ENCODE measurements around the gene SLC8A1. TPM values are rescaled to one million over a fixed set of nuclear protein-coding genes. Genes with fewer than 3 reads are reported as not detected.

The SLC8A1 gene
- polyA plus RNA-seq, 4 donors: 67.4 to 72.0 (median 68.1) TPM

DNA sequence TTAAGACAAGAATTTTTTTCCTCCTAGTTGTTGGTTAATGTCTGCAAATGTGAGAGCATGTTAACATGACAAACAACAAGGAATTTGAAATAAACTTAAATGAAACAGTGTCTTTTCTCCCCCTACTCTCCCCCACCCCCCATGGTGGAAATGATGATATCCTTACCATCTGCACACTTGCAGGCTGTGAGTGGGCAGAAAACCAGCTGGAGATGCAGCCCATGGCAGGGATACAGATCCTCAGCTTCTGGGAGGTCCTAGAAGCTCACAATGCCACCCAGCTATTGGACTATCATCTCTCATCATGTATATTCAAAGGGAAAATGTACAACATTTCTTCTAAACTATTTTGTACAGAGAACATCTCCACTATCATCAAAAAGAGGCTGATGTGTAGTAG lies 196.8 kb downstream of the SLC8A1 start:
- DNase-seq (ENCODE audit: low read depth in 4 of 4, low spot score in 3 of 4): no peak

DNA sequence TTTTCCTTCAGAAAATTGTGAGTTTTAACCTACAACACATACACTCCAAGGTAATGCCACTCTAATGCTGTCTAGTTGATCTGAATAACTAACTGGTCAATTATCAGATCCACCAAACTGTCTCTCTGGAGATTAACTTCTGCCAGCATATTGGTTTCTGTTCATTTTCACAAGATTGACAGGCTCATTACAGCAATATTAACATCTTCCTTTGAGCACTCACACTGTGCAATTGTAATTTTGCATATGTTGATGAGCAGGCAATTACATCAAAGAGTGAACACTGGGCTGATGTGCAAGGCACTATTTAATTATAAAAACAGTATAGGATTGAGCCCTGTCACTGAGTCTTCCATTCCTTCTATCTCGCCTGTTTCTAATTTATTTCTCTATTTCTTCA lies 197.3 kb downstream of the SLC8A1 start:
- no peak for DNase-seq (ENCODE audit: low read depth in 4 of 4, low spot score in 3 of 4)

DNA sequence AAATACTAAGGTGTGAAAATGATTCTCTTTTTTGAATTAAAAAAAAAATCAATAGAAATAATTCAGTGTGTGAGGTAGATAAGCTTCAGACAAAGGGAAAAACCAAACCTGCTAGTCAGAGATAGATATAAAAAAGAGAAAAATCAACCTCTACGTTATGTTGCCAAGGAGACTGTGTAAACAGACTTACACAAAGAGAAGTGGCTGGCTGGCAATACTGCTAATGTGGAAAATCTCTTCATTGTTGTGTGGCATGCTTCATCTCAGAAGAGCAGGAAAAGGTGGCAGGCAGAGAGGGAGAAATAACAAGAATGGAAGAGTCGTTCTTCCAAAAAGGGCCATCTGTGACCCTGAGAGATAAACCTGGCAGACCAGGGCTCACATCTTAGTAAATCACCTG lies 200.8 kb downstream of the SLC8A1 start:
- no peak for DNase-seq (ENCODE audit: low read depth in 4 of 4, low spot score in 3 of 4)

DNA sequence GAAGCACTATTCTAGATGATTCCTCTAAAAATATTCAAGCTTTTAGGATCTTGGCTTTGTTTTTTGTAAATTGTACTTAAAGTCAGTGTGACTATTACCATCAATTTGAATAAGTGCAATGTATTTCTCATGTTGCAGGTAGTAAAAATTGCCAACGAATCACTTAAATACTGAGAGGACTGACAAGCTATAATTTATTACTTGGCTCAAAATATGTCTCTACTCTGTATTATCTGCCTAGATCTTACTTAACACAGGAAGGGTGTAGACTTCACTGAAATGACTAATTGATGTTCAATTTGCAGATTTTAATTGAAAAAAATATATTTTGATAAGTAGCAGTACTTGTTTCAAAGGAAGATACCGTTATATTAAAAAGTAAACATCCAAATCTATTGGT lies 202.3 kb downstream of the SLC8A1 start:
- DNase-seq (ENCODE audit: low read depth in 4 of 4, low spot score in 3 of 4): no peak

DNA sequence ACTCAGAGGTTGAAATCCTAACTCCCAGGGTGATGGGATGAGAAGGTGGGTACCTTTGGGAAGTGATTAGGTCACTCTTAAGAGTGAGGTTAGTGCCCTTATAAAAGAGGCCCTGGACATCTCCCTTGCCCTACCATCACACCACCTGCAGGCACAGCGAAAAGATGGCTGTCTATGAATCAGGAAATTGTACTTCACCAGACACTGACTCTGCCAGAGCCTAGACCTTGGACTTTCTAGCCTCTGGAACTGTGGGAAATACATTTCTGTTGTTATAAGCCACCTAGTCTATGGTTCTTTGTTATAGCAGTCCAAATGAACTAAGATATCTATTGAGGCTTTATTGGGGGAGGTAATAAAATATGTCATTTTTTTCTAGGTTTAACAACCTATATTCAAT lies 203.6 kb downstream of the SLC8A1 start:
- no peak for DNase-seq (ENCODE audit: low read depth in 4 of 4, low spot score in 3 of 4)

DNA sequence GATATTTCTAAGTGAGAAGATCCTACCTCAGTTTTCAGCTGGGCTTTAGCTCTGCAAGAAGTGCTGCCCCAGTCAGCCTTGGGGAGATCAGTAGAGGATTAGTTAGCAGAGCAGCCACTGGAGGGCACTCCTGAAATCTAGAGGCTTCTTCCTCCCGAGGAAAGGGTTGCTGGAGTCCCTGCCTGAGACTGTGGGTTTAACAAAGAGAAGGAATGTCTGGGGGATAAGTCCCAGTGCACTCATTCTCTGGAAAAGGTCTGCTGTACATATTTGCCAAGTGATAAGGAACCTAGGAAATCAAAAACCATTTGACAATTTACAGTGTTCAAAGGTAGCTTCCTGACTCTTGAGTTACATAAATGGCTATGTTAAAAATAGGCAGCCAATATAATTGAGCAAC lies 207.2 kb downstream of the SLC8A1 start:
- DNase-seq (ENCODE audit: low read depth in 4 of 4, low spot score in 3 of 4): no peak

DNA sequence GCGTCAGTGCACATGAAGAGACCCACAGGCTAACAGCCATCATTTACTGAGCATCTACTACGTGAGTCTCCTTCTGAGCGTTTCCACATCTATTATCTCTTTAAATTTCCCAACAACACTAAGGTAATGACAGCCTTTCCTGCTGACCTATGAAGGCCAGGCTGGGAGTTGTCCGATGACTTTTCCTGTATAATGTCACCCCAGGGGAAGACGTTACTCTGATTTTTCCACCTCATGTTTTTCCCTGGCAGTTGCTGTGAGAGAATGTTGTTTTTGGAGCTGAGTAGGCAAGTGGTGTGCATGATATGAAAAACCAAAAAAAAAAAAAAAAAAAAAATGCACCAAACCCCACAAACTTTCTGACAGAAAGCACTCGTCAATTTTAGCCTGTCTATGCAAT lies 207.6 kb downstream of the SLC8A1 start:
- DNase-seq (ENCODE audit: low read depth in 4 of 4, low spot score in 3 of 4): no peak

DNA sequence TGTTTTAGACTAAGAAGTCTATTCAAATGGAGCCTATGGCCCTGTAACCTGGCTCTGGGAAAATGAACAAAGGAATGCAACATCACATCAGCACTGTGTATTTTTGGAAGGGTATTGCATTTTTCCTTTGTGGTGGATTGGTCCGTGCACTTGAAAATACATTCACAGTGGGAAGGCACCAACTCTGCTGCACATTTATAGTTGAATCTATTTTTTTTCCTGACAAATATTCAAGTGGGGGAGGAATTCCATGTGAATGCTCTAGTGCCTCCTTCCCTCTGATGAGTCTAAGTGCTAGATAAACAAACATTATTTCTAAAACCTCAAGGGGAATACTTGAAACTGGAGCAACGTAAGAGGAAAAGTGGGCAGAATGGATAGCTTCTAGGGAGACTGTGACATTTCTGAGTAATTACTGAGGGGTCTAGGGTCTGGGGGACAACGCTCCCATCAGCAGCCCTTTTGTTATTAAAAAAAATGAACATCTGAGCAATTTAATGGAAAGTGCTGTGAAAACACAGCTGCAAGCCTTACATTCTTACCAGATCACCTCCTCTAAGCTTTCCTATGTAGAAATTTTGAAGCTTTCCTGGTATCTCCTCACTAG lies 208.2 kb downstream of the SLC8A1 start:
- DNase-seq (ENCODE audit: low read depth in 4 of 4, low spot score in 3 of 4): no peak

DNA sequence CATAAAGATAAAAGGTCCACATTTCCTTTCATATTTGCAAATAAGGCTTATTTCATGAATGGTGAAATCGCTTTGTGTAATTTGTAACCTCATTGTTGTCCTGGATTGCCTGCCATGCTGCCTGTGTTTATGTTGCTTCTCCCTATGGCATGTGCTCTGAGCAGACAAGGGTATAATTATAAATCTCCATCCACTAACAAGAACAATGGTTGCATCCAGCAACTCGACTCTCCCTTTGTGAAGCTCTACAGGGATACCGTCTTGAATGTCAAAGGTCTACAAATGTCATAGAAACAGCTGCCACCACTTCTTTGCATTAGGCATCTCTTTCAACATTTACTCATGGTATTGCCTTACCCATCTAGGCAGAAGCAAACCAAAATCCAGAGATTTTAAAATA lies 209.6 kb downstream of the SLC8A1 start:
- DNase-seq (ENCODE audit: low read depth in 4 of 4, low spot score in 3 of 4): no peak

DNA sequence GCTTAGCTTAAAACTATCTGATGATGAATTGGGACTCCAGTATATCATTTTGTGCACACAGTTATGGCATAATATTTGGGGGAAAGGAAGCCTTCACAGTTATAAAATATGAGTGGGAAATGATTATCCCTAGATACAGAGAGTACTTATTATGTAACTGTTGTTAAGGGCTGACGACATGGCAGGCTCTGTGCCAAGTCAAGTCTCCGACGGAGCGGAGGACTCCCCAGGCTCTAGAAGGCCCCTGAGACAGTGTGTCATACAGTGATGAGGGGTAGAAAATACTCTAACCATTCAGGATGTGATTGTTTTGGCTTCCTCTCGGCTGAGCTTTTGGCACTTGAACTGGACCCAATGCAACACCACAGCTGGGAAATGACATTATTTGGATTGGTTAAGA lies 211.8 kb downstream of the SLC8A1 start:
- DNase-seq (ENCODE audit: low read depth in 4 of 4, low spot score in 3 of 4): peak in 2 of 4 donors; percentile 38 to 51

DNA sequence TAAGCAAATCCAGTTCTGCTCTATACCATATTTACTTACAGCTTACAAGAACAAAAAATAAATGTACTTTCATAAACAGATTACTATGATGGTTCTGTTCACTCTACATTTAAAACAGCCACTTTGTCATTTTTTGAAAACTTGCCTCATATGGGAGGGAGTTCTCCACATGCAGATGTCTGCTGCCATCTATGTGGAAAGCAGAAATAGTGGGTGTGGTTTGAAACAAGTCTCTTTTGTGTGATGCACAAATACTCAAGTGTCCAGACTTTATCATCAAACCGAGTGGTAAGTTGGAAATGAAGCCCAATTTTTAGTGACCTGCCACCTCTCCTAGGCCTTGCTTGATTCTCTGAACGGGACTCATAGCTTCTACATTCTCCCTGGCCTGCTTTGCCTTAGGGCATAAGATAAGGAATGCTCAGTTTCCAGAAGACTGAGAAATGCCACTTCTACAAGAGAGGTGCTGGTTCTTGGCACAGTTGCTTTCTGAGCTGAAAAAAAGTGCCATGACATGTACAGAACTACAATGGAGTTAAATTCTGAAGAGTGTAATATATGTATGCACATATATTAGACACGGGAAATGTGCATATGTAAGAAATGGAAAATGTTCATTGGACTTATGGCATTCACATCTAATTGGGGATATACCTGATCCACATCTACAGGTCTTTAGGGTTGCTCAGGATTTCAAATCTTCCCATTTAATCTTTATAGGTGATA lies 221.0 kb downstream of the SLC8A1 start:
- DNase-seq (ENCODE audit: low read depth in 4 of 4, low spot score in 3 of 4): no peak

DNA sequence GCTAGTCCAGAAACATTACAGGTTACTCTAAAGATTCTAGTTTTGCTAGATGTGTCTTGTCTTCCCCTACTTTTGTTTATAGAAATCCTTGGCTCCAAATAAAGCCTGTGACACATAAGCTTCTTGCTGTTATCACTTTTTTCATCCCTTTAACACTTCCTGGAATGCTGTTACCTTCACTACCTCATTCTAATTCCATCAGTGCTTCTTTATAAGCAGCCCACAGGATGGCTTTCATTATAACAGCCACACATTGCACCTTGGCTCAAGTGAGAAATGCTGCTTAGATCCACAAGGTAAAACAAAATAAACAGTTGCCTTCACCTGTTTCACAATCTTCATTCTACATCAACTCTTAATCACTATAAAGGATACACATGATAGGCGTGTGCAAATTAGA lies 221.7 kb downstream of the SLC8A1 start:
- no peak for DNase-seq (ENCODE audit: low read depth in 4 of 4, low spot score in 3 of 4)

DNA sequence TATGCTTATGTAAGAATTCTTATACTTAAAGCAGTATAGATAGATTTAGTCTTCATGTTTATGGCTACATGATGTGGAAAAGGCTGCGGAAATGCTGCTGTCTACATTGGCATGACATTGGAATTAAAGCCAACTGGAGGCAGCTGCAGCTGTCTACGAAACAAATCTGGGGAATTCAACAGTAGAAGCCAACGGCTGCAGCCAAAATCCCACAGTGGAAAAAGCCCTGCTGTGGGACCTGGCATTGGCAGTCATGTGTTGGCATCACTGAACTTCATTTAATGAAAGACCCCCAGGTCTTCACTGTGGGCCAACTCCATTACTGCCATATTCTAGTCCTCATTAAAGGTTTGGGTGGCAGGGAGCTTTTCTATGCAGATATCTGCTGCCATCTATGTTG lies 223.6 kb downstream of the SLC8A1 start:
- no peak for DNase-seq (ENCODE audit: low read depth in 4 of 4, low spot score in 3 of 4)

DNA sequence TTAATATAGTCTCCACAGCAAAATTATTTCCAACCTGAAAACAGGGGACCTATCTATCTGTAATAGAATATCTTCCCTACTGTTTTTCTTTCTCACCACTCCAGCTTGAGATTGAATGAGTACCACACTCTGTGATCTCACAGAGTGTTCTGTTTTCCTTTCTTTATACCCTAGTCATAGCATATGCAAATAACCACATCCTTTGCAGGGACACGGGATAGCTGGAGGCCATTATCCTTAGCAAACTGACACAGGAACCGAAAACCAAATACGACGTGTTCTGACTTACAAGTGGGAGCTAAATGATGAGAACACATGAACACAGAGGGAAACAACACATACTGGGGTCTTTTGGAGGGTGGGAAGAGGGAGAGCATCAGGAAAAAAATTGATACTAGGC lies 224.7 kb downstream of the SLC8A1 start:
- DNase-seq (ENCODE audit: low read depth in 4 of 4, low spot score in 3 of 4): no peak

DNA sequence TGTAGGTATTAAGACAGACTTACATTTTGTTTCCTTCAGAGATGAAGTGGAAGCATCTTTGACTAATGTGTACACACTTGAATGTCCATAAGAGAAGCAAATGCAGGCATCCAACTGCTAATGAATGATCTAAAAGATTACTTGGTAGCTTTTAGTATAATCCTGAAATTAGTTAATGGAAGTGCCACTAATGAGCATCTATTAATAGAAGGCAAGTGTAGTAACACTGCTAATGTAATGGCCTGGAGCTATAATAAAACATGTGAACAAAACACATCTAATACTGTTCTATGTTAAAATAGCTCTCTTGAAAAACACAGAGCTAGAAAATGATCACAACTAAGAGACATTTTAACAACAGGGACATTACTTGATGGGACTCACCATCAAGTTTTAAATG lies 225.3 kb downstream of the SLC8A1 start:
- no peak for DNase-seq (ENCODE audit: low read depth in 4 of 4, low spot score in 3 of 4)

DNA sequence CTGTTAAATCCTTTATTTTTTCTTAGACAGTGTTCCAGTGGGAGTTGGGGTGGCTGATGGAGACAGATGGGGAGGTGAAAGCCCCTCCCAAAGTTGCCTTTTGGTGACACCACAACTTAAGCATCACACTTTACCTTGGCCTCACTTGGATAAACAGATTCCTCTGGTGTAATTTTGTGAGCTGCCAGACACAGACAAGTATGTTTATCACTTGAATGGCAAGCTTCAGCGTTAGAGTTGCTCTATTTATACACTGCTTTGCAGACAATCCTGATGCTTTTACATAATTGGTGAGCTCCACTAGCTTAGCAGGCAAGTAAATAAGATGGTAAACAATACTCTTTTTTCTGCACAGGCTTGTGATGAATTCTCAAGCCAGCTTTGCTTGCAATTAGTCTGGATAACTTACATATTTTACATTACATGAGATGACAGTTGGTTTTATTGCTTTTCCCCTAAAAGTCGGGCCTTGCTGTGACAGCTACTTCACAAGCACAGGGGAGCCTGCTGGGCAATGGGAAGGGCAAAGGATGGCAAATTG lies 226.2 kb downstream of the SLC8A1 start:
- DNase-seq (ENCODE audit: low read depth in 4 of 4, low spot score in 3 of 4): no peak

DNA sequence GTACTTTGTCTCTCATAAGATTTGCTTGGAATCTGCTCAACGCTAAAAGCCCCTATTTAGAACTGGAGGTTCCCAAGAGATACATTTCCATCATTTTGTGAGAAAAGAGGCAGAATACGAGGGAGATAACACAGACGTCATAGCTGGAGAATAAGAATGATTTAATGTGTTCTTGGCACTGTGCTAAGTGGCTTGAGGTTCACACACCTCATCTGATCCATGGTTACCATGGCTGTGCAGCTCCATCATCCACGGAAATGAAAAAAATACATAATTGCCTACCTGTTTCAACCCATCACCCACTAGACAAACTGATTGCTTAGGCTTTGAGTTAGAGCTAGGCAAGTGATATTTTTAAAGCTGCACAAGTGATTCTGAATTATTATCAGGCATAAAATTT lies 227.6 kb downstream of the SLC8A1 start:
- DNase-seq (ENCODE audit: low read depth in 4 of 4, low spot score in 3 of 4): no peak

DNA sequence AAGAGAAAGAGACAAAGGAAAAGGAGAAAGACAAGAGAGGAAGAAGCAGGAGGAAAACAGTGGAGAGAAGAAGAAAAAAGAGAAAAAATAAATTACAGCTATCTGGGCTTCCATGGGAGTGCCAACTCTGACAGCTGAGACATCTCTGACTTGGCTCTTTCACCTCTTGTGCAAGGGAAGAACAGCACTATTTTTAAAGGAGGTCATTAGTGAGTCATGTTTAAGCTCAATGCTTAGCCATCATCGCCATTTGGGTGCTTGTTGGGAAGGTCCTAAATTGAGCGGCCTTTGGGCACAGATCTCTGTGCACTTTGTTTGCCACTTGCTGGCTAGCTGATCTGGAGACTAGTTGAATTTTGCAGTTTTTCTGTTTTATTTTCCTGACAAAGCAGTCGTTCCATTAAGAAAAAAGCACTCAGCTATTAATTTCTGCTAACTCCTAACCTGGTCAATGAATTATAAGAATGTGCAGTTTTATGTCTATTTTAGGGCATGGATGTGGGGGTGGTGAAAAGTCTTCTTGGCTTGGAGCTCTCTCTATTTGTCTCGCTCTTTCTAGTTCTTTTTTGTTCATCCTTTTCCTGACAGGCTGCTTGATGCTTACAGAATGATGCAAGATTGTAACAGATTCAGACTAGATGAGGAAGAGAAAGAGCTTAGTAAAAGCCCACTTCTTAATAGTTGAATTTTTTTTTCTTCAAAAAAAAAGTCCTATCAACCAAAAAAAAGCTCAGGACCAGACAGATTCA lies 231.5 kb downstream of the SLC8A1 start:
- DNase-seq (ENCODE audit: low read depth in 4 of 4, low spot score in 3 of 4): no peak

DNA sequence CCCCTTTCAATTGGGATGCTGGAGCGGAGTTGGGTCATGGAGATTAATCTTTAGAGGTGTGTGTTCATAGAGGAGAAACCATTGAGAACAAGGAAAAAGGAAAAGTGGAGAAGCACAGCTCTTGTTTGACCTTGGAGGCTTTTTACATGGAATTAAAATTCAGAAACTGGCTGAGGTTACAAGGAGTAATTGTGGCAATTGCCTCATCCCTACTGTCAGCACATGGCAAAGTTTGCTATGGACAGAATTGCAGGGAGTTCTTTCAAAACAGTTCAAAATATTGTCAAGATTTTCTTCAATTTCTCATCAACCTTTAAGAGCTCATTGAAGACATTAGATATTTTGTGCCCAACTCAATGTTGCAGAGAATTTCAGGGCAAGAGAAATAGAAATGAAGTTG lies 232.7 kb downstream of the SLC8A1 start:
- no peak for DNase-seq (ENCODE audit: low read depth in 4 of 4, low spot score in 3 of 4)

DNA sequence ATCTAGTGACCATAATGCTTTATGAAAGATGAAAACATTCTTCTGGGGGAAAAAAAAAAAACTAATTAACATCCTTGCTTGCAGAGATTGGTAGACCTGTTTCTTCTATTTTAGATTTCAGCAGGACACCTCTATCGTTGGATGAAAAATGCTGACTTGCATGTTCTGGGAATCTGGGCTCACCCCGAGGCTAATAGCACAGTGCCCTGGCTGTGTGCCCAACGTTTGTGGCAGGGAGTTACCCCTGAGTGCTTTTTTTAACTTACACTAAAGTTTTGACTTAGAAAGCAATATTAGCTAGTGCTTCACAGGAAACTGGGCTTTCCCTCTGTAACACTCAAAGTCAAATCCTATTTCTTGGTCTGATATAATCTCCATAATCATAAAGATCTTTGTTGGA lies 233.2 kb downstream of the SLC8A1 start:
- no peak for DNase-seq (ENCODE audit: low read depth in 4 of 4, low spot score in 3 of 4)

DNA sequence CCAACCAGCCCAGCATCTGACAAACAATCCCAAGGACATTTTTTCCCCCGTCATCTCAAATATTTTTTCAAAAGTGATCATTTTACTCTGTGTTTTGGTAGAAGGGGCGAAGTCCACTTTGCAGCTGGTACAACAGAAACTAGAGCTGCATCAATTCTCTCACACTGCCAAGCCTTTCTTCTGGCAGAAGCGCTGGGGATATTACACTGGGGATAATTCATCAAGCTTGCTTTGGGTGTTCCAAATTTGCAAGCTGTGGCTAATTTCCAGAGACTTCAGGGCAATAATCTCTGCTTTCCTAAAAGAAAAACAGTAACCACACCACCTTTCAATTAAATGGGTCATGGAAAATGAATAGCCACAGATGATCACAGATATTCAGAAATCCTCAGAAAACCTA lies 238.3 kb downstream of the SLC8A1 start:
- no peak for DNase-seq (ENCODE audit: low read depth in 4 of 4, low spot score in 3 of 4)

DNA sequence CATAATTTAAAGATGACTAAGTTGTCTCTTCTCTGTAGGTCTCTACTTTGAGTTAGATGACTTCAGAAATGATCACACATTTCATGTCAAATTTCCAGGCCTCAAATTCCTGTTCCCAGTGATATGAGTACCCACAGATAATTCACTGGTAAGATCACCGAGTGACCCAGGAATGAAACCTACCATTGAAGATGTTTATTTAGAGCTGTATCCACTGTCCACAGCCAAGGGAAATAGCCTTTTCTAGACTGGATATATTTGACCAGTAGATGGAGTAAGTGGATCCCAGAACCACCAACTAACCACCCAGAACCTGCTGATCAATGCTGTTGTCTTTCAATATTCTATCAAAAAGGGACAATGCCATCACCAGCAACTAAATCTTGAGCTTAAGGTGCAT lies 238.8 kb downstream of the SLC8A1 start:
- no peak for DNase-seq (ENCODE audit: low read depth in 4 of 4, low spot score in 3 of 4)
